Lower leg skin (tissue), 3 donors: ENCODE measurements around the gene IPP.

Experiments
- POLR2A ChIP-seq, 2 donors: fragments of 450-650 bp; IDR thresholded peaks; one replicate each; pipeline ENCODE4 v1.6.1; 2016 to 2017; ENCODE audit warnings: antibody characterized with exemption in 2 of 2, mild to moderate bottlenecking in 1 of 2, moderate library complexity in 1 of 2
- TF ChIP-seq, protein P1 (sequence below), 3 donors: fragments of 450-650 bp; IDR thresholded peaks; one replicate each; pipeline ENCODE4 v1.5.1; 2016; ENCODE audit warnings: antibody characterized with exemption in 3 of 3, mild to moderate bottlenecking in 3 of 3, moderate library complexity in 2 of 3

DNA sequence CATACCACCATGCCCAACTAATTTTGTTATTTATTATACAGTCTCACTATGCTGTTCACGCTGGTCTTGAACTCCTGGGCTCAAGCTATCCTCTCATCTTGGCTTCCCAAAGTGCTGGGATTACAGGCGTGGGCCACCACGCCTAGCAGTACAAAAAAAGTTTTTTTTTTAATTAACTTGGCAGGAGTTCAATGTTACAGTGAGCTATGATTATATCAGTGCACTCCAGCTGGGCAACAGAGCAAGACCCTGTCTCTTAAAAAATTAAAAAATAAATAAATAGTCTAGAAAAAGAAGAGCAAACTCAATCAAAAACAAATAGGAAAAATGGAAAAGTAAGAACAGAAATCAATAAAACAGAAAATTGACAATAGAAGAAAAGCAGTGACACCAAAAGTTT, 36.7 kb downstream of the IPP start:
- TF ChIP-seq, protein P1, sequence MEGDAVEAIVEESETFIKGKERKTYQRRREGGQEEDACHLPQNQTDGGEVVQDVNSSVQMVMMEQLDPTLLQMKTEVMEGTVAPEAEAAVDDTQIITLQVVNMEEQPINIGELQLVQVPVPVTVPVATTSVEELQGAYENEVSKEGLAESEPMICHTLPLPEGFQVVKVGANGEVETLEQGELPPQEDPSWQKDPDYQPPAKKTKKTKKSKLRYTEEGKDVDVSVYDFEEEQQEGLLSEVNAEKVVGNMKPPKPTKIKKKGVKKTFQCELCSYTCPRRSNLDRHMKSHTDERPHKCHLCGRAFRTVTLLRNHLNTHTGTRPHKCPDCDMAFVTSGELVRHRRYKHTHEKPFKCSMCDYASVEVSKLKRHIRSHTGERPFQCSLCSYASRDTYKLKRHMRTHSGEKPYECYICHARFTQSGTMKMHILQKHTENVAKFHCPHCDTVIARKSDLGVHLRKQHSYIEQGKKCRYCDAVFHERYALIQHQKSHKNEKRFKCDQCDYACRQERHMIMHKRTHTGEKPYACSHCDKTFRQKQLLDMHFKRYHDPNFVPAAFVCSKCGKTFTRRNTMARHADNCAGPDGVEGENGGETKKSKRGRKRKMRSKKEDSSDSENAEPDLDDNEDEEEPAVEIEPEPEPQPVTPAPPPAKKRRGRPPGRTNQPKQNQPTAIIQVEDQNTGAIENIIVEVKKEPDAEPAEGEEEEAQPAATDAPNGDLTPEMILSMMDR (IDR thresholded peaks at IDR 0.05), result no peak
- no peak for TF ChIP-seq POLR2A (IDR thresholded peaks at IDR 0.05)
